Cerebellar nuclear complex (tissue), 1 donor: ENCODE data around the gene PTPRU.

Source experiments
- DNase-seq, 2 experiments: peaks; one replicate each; lab custom pipeline; 2025; lab: John Stamatoyannopoulos, UW

Gene PTPRU

DNA sequence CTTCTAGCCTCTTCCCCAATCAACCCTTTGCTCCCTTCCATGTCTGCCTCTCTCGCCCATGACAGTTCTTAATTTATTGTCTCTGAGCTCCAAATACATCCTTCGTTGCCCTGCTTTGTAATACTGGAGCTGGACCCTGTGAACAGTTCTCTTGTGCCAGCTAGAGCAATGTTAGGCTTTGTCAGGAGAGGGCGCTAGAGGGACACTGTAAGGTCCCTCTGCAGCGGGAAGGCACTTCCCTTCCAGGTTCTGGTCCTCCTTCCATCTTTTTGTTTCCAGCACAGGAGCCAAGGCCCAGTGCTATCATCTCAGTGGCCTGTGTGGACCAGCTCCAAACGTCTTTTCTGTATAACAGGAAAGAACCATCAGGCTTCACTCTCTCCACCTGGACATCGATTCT lies 95.9 kb downstream of the PTPRU start:
- DNase-seq: no peak

GRCh38 chr1:29333008-29333407 lies 96.7 kb downstream of the PTPRU start:
- no peak for DNase-seq

GRCh38 chr1:29335573-29335972 lies 99.3 kb downstream of the PTPRU start:
- no peak for DNase-seq

DNA sequence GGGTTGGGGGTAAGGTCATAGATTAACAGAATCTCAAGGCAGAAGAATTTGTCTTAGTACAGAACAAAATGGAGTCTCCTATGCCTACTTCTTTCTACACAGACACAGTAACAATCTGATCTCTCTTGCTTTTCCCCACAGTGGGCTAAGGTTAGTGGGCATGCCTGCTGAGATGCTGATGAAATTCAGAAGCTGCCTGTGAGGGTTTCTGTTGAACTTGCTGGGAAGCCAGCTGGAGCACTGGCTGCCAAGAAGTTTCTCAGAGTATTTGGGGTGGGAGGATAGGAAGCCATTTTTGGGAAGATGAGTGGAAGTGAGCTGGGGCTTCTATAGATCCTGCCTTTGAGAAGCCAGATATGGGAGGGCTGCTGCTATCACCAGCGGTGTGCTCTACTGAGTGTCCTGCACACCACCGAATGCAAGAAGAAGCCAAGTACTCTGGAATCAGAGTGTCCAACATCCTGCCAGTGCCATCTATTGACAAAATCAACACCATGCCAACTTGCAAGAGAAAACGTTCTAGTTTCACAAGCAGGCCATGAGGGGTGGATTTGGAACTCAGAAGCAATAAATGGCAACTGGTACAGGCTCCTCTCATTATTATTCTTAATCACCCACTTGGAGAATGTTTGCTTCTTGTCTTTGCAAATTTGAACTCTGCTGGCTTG lies 102.7 kb downstream of the PTPRU start:
- no peak for DNase-seq

DNA sequence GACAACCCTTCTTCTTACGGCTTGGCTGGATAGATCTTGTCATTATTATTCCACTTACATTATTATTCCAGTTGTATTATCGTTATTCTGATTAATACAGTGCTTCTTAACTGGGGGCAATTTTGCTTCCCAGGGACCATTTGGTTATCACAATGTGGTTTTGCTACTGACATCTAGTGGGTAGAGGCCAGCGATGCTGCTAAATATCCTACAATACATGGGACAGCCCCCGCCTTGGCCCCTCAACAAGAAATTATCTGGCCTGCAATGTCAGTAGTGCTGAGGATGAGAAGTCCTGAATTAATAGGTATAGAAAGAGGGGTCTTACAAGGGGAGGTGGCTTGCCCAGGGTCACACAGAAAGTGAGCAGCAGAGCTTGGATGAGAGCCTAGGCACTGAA lies 105.6 kb downstream of the PTPRU start:
- no peak for DNase-seq

GRCh38 chr1:29342351-29342750 lies 106.0 kb downstream of the PTPRU start:
- no peak for DNase-seq

- no peak for DNase-seq
Measured at GRCh38 chr1:29342983-29343382, 106.7 kb downstream of the PTPRU start.

DNA sequence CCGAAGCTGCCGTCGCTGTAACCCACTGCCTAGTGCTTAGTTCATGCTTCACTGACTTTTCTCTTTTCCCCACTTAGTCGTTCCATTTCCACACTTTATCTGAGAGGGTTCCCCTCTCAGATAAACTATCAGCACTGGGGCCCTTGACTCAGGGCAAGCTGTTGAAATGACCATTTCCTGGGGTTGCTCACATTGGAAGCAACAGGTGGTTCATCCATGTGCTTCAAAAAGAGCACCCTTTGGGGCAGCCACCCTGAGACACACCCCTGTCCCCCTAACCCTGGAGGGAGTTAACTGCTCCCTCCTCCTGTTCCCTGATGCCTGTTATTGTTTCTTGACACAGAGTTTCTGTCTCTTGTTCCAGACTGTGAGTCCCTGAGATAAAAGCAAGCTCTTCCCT lies 107.2 kb downstream of the PTPRU start:
- no peak for DNase-seq

GRCh38 chr1:29343908-29344307 lies 107.6 kb downstream of the PTPRU start:
- no peak for DNase-seq

DNA sequence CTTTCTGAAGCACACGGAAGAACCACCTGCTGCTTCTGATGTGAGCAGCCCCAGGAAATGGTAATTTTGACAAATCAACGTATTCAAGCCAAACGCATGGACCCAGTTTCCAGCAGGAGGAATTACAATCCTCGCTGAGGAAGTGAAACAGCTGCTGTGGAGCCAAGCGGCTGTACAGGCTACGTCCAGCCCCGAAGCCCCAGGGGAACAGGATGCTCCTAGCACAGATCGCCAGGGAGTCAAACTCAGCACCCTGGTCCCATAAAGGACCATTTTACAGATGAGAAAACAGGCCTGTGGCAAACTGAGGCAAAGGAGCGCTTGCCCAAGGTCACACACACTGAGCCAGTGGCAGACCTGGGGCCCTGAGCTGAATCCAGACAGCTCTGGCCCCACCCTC lies 108.0 kb downstream of the PTPRU start:
- DNase-seq: no peak

GRCh38 chr1:29346576-29346975 lies 110.3 kb downstream of the PTPRU start:
- no peak for DNase-seq

DNA sequence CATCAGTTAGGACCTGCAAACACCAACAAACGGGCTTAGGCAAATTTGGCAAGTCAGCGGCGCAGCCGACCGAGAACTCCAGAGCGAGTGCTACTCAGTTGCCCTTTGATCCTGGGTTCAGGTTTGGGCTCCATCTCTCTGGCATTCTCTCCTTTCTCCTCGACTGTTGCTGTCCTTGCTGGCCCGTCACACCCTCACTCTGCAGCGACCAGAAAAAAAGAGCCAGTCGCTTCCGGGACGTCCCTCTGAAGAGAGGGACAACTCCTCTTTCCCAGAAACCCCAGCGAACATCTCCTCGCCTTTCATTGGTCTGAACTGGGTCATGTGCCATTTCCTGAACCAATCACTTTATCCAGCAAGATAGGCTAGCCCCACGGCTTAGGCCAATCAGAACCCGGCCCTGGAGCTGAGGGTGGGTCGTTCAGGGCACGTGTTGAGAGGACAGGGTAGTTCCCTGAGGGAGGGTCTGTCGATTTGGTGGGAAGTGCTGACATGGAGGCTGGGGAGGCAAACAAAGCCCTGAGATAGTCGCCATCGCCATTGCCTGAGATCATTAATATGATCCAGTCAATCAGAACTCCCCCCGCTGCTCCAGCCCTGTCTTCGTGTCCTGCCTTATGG lies 113.7 kb downstream of the PTPRU start:
- no peak for DNase-seq

DNA sequence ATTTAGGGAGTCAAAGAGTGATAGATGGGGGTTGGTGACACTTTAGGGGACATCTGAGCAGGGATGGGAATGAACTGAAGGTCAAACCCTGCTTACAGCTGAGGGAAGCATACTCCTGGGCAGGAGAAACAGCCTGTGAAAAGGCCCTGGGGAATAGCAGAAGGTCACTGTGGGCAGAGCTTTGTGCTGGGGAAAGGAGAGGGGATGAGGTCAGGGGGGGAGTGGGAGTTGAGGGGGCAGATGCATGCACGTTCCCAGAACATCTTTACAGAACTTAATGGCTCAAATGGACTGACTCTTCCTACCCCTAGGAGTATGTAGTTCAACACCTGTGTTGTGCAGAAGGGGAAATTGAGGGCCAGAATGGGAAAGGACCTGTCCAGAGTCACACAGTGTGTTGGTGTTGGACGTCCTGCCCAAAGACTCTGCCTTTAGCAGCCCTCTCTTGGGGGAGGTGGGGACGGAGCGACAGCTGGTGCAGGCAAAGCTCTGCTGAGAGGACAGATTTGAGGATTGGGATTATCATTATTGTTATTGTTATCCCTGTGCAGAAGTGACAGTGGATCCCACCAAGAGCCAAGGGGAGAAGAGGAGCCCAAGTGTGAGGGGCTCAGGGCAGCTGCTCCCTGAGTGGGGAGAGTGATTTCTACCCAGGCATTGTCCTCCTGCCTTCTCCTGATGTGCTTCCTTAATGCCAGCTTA lies 116.5 kb downstream of the PTPRU start:
- no peak for DNase-seq

GRCh38 chr1:29354511-29355098 lies 118.3 kb downstream of the PTPRU start:
- DNase-seq: no peak

DNA sequence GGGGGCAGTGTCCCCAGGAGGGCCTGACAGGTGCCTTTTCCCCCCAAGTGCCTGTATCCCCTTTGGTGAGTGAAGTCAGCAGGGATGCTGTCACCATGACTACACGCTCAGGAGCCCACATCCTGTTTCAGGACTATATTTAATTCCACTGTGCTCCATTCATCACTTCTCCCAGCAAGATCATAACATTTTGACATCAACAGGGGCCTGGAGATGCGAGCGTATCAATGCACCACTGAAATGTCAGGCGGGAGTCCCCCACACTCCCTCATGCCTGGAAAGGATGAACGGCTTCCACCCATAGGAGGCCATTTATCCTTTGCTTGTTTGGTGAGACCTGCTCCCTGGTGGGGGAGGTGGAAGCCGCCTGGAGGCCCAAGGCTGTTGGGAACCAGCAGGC lies 119.1 kb downstream of the PTPRU start:
- no peak for DNase-seq

DNA sequence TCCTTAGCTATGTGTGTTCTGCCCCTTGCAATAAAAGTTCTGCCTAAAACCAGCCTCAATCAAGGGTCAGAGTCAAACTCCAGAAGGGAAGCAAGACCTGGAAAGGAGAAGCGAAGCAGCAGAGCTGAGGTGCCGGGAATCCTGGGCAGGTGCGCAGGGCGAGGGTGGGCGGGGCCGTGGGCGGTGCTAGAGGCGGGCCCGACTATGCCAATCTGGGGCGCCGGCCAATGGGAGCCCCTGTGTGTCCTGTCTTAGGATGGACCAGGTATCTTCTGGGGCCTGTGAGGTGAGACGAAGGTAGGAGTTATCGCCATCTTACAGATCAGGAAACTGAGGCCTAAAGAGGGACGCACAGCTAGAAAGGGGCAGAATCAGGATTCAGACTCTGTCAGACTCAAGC lies 120.3 kb downstream of the PTPRU start:
- no peak for DNase-seq

GRCh38 chr1:29357452-29357851 lies 121.1 kb downstream of the PTPRU start:
- DNase-seq: no peak

- DNase-seq: no peak
Measured at GRCh38 chr1:29358183-29358582, 121.9 kb downstream of the PTPRU start.

GRCh38 chr1:29360768-29361167 lies 124.4 kb downstream of the PTPRU start:
- no peak for DNase-seq

GRCh38 chr1:29361686-29362085 lies 125.4 kb downstream of the PTPRU start:
- DNase-seq: no peak

GRCh38 chr1:29362116-29362515 lies 125.8 kb downstream of the PTPRU start:
- DNase-seq: no peak

- DNase-seq: no peak
Measured at GRCh38 chr1:29362764-29363163, 126.4 kb downstream of the PTPRU start.

GRCh38 chr1:29363536-29363935 lies 127.2 kb downstream of the PTPRU start:
- DNase-seq: no peak
